GM23338 (cell line): Measurements from ENCODE around the gene ETV4. TPM values are rescaled to one million over a fixed set of nuclear protein-coding genes. Genes with fewer than 3 reads are reported as not detected.

Experiments
- ATAC-seq: fragments of 200-7000 bp; cut with Tn5 transposase; 3 replicates; pipeline ENCODE4 v1.9.1; 2020
- DNase-seq: peaks from one replicate; pipeline ENCODE4 v3.0.0-alpha.2; 2015; ENCODE audit warnings: low spot score
- H2AFZ ChIP-seq: fragments of 200-600 bp; sonication (generic); 2 replicates; pipeline ENCODE4 v1.8.0; 2016; ENCODE audit warnings: antibody characterized with exemption, mild to moderate bottlenecking, moderate library complexity
- H3F3A ChIP-seq: fragments of 200-600 bp; sonication (generic); replicated peaks from 2 replicates; pipeline ENCODE4 v1.8.0; 2017; ENCODE audit warnings: antibody characterized with exemption, mixed run types, low read depth
- H3K27ac ChIP-seq: fragments of 200-600 bp; sonication (generic); 2 replicates; pipeline ENCODE4 v1.6.1; 2016; ENCODE audit warnings: low read depth
- H3K27me3 ChIP-seq: fragments of 200-600 bp; sonication (generic); 2 replicates; pipeline ENCODE4 v1.8.0; 2016; ENCODE audit warnings: mild to moderate bottlenecking, mixed run types, moderate library complexity; ENCODE audit not compliant: insufficient read depth
- H3K36me3 ChIP-seq: fragments of 200-600 bp; sonication (generic); 2 replicates; pipeline ENCODE4 v1.8.0; 2016; ENCODE audit warnings: mild to moderate bottlenecking; ENCODE audit not compliant: insufficient read depth
- H3K4me1 ChIP-seq: fragments of 200-600 bp; sonication (generic); 2 replicates; pipeline ENCODE4 v1.8.0; 2016; ENCODE audit warnings: mild to moderate bottlenecking, moderate library complexity; ENCODE audit not compliant: insufficient read depth
- H3K4me2 ChIP-seq: fragments of 200-600 bp; sonication (generic); 2 replicates; pipeline ENCODE4 v1.7.1; 2017; ENCODE audit warnings: mixed run types
- H3K4me3 ChIP-seq: fragments of 200-600 bp; sonication (generic); 2 replicates; pipeline ENCODE4 v1.6.1; 2016; ENCODE audit warnings: mixed run types
- H3K79me2 ChIP-seq: fragments of 200-600 bp; sonication (generic); replicated peaks from 2 replicates; pipeline ENCODE4 v1.8.0; 2017; ENCODE audit warnings: mild to moderate bottlenecking; ENCODE audit not compliant: insufficient read depth
- H3K9me2 ChIP-seq: fragments of 200-600 bp; sonication (generic); 2 replicates; pipeline ENCODE4 v1.8.0; 2017; ENCODE audit not compliant: insufficient read depth
- H4K20me1 ChIP-seq: fragments of 200-600 bp; sonication (generic); replicated peaks from 2 replicates; pipeline ENCODE4 v1.8.0; 2017; ENCODE audit warnings: mild to moderate bottlenecking; ENCODE audit not compliant: insufficient read depth
- H3K27ac Mint-ChIP-seq: 2 replicates; pipeline ENCODE4 v1.8.0; 2020; ENCODE audit warnings: inconsistent platforms, mild to moderate bottlenecking, moderate library complexity, mixed read lengths
- H3K27me3 Mint-ChIP-seq: 3 replicates; pipeline ENCODE4 v1.8.0; 2022; ENCODE audit warnings: low read depth, mild to moderate bottlenecking, moderate library complexity, mixed read lengths, inconsistent platforms; ENCODE audit not compliant: insufficient read depth, poor library complexity
- H3K36me3 Mint-ChIP-seq: 3 replicates; pipeline ENCODE4 v1.8.0; 2021; ENCODE audit warnings: low read depth, mild to moderate bottlenecking, inconsistent platforms, moderate library complexity, mixed read lengths
- H3K4me1 Mint-ChIP-seq: 3 replicates; pipeline ENCODE4 v1.8.0; 2020; ENCODE audit warnings: mild to moderate bottlenecking, inconsistent platforms, mixed read lengths
- H3K4me3 Mint-ChIP-seq: 3 replicates; pipeline ENCODE4 v1.8.0; 2021; ENCODE audit warnings: moderate library complexity, mild to moderate bottlenecking, inconsistent platforms, mixed read lengths
- H3K9me3 Mint-ChIP-seq: 3 replicates; pipeline ENCODE4 v1.8.0; 2020; ENCODE audit warnings: moderate library complexity, mild to moderate bottlenecking, inconsistent platforms, mixed read lengths
- POLR2AphosphoS5 ChIP-seq: IDR thresholded peaks from 2 replicates; pipeline ENCODE4 v1.6.1; 2016; ENCODE audit warnings: antibody characterized with exemption, low read depth
- STAT1 ChIP-seq: IDR thresholded peaks from one replicate; pipeline ENCODE4 v1.6.1; 2016; ENCODE audit warnings: antibody characterized with exemption; ENCODE audit not compliant: unreplicated experiment
- ZNF331 ChIP-seq: fragments of 250-450 bp; sonication (Bioruptor Pico); IDR thresholded peaks from 2 replicates; pipeline ENCODE4 v1.5.0; 2020; ENCODE audit warnings: low read depth, mild to moderate bottlenecking, moderate library complexity
- polyA plus RNA-seq: library from polyadenylated mRNA; unstranded; fragments of >200 nt; fragmentation: Nextera tagmentation; extraction: Ambion mirVana; gene quantifications from 2 replicates; pipeline ENCODE4 v1.2.1, GENCODE V29; 2016
- total RNA-seq: library from RNA; depleted of rRNA; stranded (reverse); fragments of >200 nt; shearing (Covaris generic); gene quantifications from 2 replicates; pipeline ENCODE4 v1.2.3, GENCODE V29; 2014
- TF ChIP-seq, protein P1 (sequence below): fragments of 250-450 bp; sonication (Bioruptor Pico); IDR thresholded peaks from 2 replicates; pipeline ENCODE4 v1.5.0; 2020; ENCODE audit warnings: mild to moderate bottlenecking, moderate library complexity

The ETV4 gene
- total and polyA plus RNA-seq, 2 experiments from 2014 or later, result 97.2 to 149 TPM

- Histone ChIP-seq H3K36me3 (peaks cover 36% of the 10 kb centered on the region), H4K20me1 (peaks cover 7% of the 10 kb centered on the region; the same call in 1 of the 2 replicates), H3K79me2 (no peaks in the 10 kb centered on the region), H3K27me3 (no peaks in the 10 kb centered on the region), H3K9me2 (no peaks in the 10 kb centered on the region), H2AFZ (no peak overlapping the region), H3K27ac (0 out of 2 replicates have a peak overlapping the region, but pooled peaks have one; percentile 64), H3K4me2 (0 out of 2 replicates have a peak overlapping the region, but pooled peaks have one; percentile 20), H3K4me1 (peaks cover 55% of the 10 kb centered on the region), H3F3A (peaks cover 56% of the 10 kb centered on the region), H3K4me3 (no peak overlapping the region)
- H3K4me1 Mint-ChIP-seq, result peaks cover 67% of the 10 kb centered on the region
- H3K4me3 Mint-ChIP-seq, result no peak overlapping the region
- peaks cover 23% of the 10 kb centered on the region for H3K27me3 Mint-ChIP-seq
- ATAC-seq (no peak), DNase-seq (no peak)
- peak overlapping the region; percentile 4 for H3K27ac Mint-ChIP-seq
- peaks cover 67% of the 10 kb centered on the region for H3K36me3 Mint-ChIP-seq
- TF ChIP-seq, protein P1, sequence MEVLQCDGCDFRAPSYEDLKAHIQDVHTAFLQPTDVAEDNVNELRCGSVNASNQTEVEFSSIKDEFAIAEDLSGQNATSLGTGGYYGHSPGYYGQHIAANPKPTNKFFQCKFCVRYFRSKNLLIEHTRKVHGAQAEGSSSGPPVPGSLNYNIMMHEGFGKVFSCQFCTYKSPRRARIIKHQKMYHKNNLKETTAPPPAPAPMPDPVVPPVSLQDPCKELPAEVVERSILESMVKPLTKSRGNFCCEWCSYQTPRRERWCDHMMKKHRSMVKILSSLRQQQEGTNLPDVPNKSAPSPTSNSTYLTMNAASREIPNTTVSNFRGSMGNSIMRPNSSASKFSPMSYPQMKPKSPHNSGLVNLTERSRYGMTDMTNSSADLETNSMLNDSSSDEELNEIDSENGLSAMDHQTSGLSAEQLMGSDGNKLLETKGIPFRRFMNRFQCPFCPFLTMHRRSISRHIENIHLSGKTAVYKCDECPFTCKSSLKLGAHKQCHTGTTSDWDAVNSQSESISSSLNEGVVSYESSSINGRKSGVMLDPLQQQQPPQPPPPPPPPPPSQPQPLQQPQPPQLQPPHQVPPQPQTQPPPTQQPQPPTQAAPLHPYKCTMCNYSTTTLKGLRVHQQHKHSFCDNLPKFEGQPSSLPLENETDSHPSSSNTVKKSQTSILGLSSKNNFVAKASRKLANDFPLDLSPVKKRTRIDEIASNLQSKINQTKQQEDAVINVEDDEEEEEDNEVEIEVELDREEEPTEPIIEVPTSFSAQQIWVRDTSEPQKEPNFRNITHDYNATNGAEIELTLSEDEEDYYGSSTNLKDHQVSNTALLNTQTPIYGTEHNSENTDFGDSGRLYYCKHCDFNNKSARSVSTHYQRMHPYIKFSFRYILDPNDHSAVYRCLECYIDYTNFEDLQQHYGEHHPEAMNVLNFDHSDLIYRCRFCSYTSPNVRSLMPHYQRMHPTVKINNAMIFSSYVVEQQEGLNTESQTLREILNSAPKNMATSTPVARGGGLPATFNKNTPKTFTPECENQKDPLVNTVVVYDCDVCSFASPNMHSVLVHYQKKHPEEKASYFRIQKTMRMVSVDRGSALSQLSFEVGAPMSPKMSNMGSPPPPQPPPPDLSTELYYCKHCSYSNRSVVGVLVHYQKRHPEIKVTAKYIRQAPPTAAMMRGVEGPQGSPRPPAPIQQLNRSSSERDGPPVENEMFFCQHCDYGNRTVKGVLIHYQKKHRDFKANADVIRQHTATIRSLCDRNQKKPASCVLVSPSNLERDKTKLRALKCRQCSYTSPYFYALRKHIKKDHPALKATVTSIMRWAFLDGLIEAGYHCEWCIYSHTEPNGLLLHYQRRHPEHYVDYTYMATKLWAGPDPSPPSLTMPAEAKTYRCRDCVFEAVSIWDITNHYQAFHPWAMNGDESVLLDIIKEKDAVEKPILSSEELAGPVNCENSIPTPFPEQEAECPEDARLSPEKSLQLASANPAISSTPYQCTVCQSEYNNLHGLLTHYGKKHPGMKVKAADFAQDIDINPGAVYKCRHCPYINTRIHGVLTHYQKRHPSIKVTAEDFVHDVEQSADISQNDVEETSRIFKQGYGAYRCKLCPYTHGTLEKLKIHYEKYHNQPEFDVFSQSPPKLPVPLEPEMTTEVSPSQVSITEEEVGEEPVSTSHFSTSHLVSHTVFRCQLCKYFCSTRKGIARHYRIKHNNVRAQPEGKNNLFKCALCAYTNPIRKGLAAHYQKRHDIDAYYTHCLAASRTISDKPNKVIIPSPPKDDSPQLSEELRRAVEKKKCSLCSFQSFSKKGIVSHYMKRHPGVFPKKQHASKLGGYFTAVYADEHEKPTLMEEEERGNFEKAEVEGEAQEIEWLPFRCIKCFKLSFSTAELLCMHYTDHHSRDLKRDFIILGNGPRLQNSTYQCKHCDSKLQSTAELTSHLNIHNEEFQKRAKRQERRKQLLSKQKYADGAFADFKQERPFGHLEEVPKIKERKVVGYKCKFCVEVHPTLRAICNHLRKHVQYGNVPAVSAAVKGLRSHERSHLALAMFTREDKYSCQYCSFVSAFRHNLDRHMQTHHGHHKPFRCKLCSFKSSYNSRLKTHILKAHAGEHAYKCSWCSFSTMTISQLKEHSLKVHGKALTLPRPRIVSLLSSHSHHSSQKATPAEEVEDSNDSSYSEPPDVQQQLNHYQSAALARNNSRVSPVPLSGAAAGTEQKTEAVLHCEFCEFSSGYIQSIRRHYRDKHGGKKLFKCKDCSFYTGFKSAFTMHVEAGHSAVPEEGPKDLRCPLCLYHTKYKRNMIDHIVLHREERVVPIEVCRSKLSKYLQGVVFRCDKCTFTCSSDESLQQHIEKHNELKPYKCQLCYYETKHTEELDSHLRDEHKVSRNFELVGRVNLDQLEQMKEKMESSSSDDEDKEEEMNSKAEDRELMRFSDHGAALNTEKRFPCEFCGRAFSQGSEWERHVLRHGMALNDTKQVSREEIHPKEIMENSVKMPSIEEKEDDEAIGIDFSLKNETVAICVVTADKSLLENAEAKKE (CRISPR knock-in tag), result no peak
- TF ChIP-seq STAT1, result no peak
- no peak for TF ChIP-seq ZNF331 (CRISPR knock-in tag)
- peak; percentile 36; the same call in 1 of the 2 replicates for TF ChIP-seq POLR2AphosphoS5
- H3K9me3 Mint-ChIP-seq, result no peaks in the 10 kb centered on the region
Observed at GRCh38 chr17:43526886-43527648, 19.1 kb downstream of the ETV4 start.
